ENCODE measurements around the gene PRDX4.

- TF ChIP-seq, protein P1, sequence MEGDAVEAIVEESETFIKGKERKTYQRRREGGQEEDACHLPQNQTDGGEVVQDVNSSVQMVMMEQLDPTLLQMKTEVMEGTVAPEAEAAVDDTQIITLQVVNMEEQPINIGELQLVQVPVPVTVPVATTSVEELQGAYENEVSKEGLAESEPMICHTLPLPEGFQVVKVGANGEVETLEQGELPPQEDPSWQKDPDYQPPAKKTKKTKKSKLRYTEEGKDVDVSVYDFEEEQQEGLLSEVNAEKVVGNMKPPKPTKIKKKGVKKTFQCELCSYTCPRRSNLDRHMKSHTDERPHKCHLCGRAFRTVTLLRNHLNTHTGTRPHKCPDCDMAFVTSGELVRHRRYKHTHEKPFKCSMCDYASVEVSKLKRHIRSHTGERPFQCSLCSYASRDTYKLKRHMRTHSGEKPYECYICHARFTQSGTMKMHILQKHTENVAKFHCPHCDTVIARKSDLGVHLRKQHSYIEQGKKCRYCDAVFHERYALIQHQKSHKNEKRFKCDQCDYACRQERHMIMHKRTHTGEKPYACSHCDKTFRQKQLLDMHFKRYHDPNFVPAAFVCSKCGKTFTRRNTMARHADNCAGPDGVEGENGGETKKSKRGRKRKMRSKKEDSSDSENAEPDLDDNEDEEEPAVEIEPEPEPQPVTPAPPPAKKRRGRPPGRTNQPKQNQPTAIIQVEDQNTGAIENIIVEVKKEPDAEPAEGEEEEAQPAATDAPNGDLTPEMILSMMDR (conservative IDR thresholded peaks at IDR 0.05; ENCODE audit: low read length): no peak
- TF ChIP-seq EZH2phosphoT487 (IDR thresholded peaks at IDR 0.05; ENCODE audit: borderline replicate concordance, low read depth, low read length): no peak
These were observed 59.9 kb downstream of the PRDX4 start for GRCh38 chrX:23727206-23727605.
